ENCODE data around the gene FAIM2.

FAIM2 gene

GRCh38 chr12:49939307-49939706 is 35.6 kb upstream of the FAIM2 start:
- DNase-seq (ENCODE audit: low read depth) = no peak

- no peak for DNase-seq (ENCODE audit: low read depth)
Observed at GRCh38 chr12:49937639-49938300, 34.1 kb upstream of the FAIM2 start.

- DNase-seq (ENCODE audit: low read depth) = no peak
Observed at GRCh38 chr12:49936925-49937324, 33.2 kb upstream of the FAIM2 start.

- DNase-seq (ENCODE audit: low read depth) = no peak
Observed at GRCh38 chr12:49934505-49934904, 30.8 kb upstream of the FAIM2 start.

- no peak for DNase-seq (ENCODE audit: low read depth)
Observed at GRCh38 chr12:49933796-49934195, 30.1 kb upstream of the FAIM2 start.

GRCh38 chr12:49932533-49933130 is 28.9 kb upstream of the FAIM2 start:
- DNase-seq (ENCODE audit: low read depth) = no peak

GRCh38 chr12:49932023-49932422 is 28.3 kb upstream of the FAIM2 start:
- DNase-seq (ENCODE audit: low read depth) = no peak

GRCh38 chr12:49930515-49931288 is 27.0 kb upstream of the FAIM2 start:
- peak; percentile 15 for DNase-seq (ENCODE audit: low read depth)

- DNase-seq (ENCODE audit: low read depth) = no peak
Observed at GRCh38 chr12:49929581-49929980, 25.9 kb upstream of the FAIM2 start.

GRCh38 chr12:49928471-49928870 is 24.8 kb upstream of the FAIM2 start:
- no peak for DNase-seq (ENCODE audit: low read depth)

GRCh38 chr12:49925433-49926204 is 21.9 kb upstream of the FAIM2 start:
- DNase-seq (ENCODE audit: low read depth) = no peak

- no peak for DNase-seq (ENCODE audit: low read depth)
Observed at GRCh38 chr12:49924628-49925246, 21.0 kb upstream of the FAIM2 start.

GRCh38 chr12:49923880-49924556 is 20.3 kb upstream of the FAIM2 start:
- no peak for DNase-seq (ENCODE audit: low read depth)

- no peak for DNase-seq (ENCODE audit: low read depth)
Observed at GRCh38 chr12:49923035-49923644, 19.4 kb upstream of the FAIM2 start.

GRCh38 chr12:49922349-49923034 is 18.8 kb upstream of the FAIM2 start:
- no peak for DNase-seq (ENCODE audit: low read depth)

GRCh38 chr12:49921936-49922335 is 18.2 kb upstream of the FAIM2 start:
- DNase-seq (ENCODE audit: low read depth) = no peak

- DNase-seq (ENCODE audit: low read depth) = no peak
Observed at GRCh38 chr12:49921299-49921698, 17.6 kb upstream of the FAIM2 start.

- DNase-seq (ENCODE audit: low read depth) = no peak
Observed at GRCh38 chr12:49920915-49921286, 17.2 kb upstream of the FAIM2 start.

GRCh38 chr12:49920241-49920914 is 16.7 kb upstream of the FAIM2 start:
- no peak for DNase-seq (ENCODE audit: low read depth)

- no peak for DNase-seq (ENCODE audit: low read depth)
Observed at GRCh38 chr12:49917788-49918173, 14.1 kb upstream of the FAIM2 start.

All from stimulated activated CD4-positive, alpha-beta T cell treated with anti-CD3 and anti-CD28 coated beads, Interleukin-2, amount 100 ng/mL, for 4 hours (primary cell).